Activated CD4-positive, alpha-beta T cell treated with anti-CD3 and anti-CD28 coated beads, Interleukin-2, amount 50 U/mL, for 4 hours (primary cell): ENCODE data around the gene HEATR5A.
A peak's percentile ranks its signal among the peaks of the same experiment; 100 is the strongest.
"Not testable (repeated sequence)": the region's sequence is repeated elsewhere in the genome, so short reads cannot be mapped to it uniquely, and the experiment has no call there.

Experiments used
- DNase-seq, 2 experiments: peaks; one replicate each; pipeline ENCODE4 v3.0.0-alpha.2; 2020

HEATR5A gene

DNA sequence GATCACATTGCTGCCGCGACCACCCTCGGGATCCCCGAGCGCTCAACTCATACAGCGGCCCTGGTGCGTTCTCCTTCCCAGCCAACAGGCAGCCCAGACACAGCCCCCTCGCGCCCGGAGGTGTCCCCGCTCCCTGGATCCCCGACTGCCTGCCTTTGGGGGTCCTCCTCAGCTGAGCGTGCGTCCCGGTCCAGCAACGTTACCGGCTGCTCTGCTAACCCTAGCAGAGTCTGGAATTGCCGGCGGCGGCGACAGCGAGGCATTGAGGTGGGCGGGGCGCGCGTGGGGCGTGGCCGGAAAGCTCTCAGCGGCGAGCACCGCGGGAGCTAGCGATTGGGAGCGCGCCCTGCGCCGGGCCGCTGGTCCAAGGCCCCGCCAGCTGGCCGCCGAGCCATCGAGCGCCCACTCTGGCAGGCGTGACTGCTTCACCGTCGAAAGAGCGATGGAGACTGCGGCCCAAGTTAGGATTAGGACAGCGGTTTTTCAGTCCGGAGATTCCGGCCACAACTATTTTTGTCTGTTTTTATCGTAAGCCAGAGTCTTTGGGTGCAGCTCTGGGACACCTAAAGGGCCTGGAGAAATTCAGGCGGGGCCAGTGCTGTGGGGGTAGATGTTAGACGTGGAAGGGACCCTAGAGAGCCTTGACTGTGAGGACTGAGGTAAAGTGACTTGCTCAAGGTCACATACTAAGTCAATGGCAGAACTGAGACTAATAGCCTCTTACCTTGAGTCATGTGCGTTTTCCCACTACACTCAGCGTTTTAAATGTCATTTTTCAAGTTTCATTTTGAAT lies at the start of gene HEATR5A:
HEATR5A (minus strand) TSS at position 232 of the 793 bp plus-strand sequence. CDS start 17,575 bp downstream, outside the sequence.
- DNase-seq: peak; percentile 90

DNA sequence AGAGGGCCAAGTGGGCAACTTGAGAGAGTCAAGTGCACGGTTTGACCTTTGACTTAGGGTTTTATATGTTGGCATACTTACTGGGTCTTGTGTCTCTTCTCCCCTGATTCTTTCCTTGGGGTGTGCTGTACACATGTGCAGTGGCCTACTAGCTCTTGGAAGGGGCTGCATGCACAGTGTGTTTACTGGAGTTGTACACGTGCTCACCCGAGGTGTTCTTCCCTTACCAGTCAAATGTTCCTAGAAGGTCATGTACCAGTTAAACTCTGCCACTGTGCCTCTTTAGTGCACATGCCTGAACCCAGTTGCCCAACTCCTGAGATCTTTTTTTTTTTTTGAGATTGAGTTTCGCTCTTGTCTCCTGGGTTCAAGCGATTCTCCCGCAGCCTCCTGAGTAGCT lies 46.2 kb upstream of the HEATR5A start:
- DNase-seq: no peak

- no peak for DNase-seq
Measured at GRCh38 chr14:31465111-31465510, 44.8 kb upstream of the HEATR5A start.

DNA sequence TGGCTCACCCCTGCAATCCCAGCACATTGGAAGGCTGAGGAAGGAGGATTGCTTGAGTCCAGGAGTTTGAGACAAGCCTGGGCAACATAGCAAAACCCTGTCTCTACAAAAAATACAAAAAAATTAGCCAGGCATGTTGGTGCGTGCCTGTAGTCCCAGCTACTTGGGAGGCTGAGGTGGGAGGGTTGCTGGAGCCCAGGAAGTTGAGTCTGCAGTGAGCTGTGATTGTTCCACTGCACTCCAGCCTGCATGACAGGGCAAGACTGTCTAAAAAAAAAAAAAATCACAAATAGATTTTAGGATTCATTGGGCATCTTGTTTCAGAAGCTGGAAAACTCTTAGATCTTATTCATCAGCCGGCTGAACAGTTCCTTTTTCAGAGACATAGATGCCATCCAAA lies 42.1 kb upstream of the HEATR5A start:
- DNase-seq: not testable (repeated sequence)

DNA sequence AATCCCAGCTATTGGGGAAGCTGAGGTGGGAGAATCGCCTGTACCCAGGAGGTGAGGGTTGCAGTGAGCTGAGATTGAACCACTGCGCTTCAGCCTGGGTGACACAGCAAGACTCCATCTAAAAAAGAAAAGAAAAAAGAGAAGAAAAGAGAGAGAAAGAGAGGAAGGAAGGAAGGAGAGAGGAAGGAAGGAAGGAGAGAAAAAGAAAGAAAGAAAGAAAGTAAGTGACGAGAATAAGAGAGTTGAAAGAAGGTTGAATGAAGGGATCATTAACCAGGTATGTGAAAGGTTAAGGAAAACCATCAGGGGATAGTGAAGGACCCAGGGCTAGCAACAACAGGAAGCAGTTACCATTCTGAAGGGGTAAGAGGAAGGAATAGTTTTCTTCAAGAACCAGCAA lies 41.2 kb upstream of the HEATR5A start:
- no peak for DNase-seq

- no peak for DNase-seq
Measured at GRCh38 chr14:31457665-31458659, 37.6 kb upstream of the HEATR5A start.

DNA sequence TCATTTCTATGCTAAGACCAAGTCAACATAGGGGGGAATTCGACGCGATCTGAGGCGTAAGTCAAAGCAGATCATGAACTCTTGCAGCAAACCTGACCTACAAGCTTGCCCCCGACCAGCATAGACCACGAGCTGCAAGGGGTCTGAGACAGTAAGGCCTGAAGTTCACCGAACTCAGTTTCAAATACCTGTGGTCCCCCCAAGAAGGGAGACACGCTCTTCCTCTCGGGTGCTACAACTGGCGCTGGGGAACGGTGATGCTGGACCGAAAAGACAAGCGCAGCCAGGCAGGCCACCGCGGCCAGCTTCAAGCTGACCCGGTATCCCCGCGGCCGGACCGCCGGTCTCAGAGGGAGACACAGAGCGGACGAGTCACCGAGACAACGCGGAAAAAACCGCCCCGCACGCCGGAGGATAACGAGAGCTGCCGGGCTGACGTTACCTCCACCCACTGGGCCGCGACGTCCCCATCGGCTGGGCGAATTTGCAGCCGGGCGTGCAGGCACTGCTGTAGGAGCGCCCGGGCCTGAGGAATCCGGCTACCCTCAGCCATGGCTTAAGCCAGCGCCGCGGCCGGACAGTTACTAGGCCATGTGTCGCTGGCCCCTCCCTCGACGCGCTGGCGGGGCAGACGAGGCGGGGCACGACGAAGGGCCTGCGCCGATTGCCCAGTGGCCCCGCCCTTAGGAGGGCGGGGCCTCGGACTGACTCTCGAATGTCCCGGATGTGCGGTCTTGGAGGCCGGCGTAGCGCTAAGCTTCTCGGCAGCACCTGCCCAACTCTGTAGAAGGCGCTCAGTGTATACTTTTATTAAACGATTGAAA lies 36.7 kb upstream of the HEATR5A start, which contains the start of gene DTD2:
DTD2 (minus strand) TSS at position 666 of the 824 bp plus-strand sequence; CDS start at position 553, 113 bp downstream.
- peak; percentile 89 to 90 for DNase-seq

- no peak for DNase-seq
Measured at GRCh38 chr14:31449971-31450610, 29.7 kb upstream of the HEATR5A start.

GRCh38 chr14:31449136-31449535 lies 28.8 kb upstream of the HEATR5A start:
- DNase-seq: no peak

DNA sequence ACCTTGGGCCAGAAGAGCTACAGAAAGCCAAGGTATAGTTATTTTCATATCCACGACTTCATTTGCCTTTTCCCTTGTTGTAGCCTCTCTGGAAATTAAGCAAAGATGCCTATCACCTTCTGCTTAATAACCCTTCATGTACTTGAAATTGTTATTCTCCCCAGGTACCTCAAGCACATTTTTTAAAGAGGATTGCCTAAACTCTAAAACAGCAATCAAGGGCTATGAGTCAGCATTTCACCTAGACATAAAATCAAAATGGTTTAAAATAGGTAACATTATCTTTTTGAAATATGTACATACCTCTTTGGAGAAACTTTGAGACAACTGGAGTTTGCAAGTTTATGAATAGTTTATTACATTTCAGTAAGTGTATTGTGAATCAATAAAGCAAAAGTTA lies 25.4 kb upstream of the HEATR5A start:
- DNase-seq: no peak

- DNase-seq: no peak
Measured at GRCh38 chr14:31442284-31442683, 21.9 kb upstream of the HEATR5A start.

GRCh38 chr14:31441273-31442111 lies 21.1 kb upstream of the HEATR5A start:
- no peak for DNase-seq

- no peak for DNase-seq
Measured at GRCh38 chr14:31440280-31440679, 19.9 kb upstream of the HEATR5A start.

DNA sequence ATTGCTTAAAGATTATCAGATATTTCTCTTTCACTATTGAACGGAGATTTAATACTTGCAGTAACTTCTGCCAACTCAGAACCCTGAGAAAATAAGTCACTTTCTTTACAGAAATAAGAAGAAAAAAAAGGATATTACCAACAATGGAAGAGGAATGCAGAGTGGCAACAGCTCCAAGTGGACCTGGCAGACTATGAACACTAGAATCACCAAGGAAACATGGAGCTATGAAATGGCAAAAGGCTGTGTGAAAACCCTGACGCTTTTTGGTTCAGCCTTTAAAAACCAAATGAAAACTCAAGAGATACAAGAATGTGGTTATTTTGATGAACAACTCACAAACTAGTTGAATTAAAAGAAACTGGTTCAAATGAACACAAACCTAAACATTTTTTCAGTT lies 19.2 kb upstream of the HEATR5A start:
- DNase-seq: no peak

DNA sequence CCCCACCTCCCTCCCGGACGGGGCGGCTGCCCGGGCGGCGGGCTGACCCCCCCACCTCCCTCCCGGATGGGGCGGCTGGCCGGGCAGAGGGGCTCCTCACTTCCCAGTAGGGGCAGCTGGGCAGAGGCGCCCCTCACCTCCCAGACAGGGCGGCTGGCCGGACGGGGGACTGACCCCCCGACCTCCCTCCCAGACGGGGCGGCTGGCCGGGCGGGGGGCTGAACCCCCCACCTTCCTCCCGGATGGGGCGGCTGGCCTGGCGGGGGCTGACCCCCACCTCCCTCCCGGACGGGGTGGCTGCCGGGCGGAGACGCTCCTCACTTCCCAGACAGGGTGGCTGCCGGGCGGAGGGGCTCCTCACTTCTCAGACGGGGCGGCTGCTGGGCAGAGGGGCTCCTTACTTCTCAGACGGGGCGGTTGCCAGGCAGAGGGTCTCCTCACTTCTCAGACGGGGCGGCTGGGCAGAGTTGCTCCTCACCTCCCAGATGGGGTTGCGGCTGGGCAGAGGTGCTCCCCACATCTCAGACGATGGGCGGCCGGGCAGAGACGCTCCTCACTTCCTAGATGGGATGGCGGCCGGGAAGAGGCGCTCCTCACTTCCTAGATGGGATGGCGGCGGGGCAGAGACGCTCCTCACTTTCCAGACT lies 16.8 kb upstream of the HEATR5A start:
- DNase-seq: not testable (repeated sequence)

GRCh38 chr14:31435276-31435675 lies 14.9 kb upstream of the HEATR5A start:
- DNase-seq: no peak

DNA sequence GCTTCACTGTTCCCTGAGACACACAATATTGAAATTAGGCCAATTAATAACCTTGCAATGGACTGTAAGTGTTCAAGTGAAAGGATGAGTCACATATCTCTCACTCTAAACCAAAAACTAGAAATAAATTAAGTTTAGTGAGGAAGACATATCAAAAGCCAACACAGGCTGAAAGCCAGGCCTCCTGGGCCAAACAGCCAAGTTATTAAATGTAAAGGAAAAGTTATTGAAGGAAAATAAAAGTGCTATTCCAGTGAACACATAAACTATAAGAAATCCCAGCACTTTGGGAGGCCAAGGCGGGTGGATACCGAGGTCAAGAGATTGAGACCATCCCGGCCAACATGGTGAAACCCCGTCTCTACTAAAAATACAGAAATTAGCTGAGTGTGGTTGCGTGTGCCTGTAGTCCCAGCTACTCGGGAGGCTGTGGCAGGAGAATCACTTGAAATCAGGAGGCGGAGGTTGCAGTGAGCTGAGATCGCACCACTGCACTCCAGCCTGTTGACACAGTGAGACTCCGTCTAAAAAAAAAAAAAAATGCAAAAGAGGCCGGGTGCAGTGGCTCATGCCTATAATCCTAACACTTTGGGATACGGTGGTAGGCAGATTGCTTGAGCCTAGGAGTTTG lies 10.4 kb upstream of the HEATR5A start:
- DNase-seq: no peak

- no peak for DNase-seq
Measured at GRCh38 chr14:31429791-31430190, 9.4 kb upstream of the HEATR5A start.

DNA sequence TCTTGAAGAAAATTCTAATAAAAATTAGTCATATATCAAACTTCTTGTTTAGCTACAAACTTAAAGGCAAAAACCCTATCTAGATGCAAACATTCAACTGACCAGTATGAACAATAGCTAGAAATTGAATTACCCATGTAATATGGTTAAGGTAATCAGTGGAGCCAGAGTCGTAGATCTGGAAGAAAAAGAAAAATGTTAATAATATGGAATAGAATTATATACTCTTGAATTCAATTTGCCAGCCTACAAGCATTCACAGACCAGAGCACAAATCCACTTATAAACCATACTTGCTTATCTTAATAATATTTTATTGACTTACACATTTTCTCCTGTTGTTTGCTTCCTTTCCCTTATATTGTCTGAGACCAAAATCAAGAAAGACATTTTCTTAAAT lies 7.7 kb upstream of the HEATR5A start:
- no peak for DNase-seq

DNA sequence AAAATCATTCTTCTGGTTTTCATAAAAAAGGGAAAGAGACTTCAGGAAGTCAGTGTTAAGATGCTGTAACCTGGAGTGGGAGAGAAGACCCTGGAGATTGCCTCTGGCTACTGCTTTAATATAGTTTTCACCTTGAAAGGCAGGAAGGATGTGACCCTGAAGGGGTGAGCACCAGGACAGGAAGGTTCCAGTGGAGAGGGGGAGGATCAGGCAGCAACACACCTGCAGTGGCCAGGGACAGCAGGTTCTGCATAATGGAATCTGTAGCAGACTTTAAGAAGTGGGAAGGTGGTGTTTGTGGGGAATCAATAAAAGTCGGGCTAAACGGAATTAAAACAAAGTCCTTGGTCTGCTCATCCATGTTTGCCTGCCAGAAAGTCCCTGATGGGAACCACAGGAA lies 6.3 kb upstream of the HEATR5A start:
- DNase-seq: no peak
